GM19324 (cell line): ENCODE measurements around the gene PFKFB1.

ENCODE experiments used
- ATAC-seq: cut with Tn5 transposase; IDR thresholded peaks from one replicate; pipeline ENCODE4 v1.9.1; 2021; ENCODE audit warnings: mild to moderate bottlenecking, moderate library complexity; ENCODE audit not compliant: unreplicated experiment, low FRiP score

Gene PFKFB1

DNA sequence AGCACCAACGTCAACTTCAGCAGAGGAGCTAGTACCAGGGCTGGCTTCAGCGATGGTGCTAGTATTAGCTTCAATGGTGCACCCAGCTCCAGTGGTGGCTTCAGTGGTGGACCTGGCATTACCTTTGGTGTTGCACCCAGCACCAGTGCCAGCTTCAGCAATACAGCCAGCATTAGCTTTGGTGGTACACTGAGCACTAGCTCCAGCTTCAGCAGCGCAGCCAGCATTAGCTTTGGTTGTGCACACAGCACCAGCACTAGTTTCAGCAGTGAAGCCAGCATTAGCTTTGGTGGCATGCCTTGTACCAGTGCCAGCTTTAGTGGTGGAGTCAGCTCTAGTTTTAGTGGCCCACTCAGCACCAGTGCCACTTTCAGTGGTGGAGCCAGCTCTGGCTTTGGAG lies 65.1 kb downstream of the PFKFB1 start:
- ATAC-seq, result no peak

- ATAC-seq, result no peak
Measured at GRCh38 chrX:54926978-54927377, 67.0 kb downstream of the PFKFB1 start.

- no peak for ATAC-seq
Measured at GRCh38 chrX:54923376-54923775, 70.6 kb downstream of the PFKFB1 start.

GRCh38 chrX:54922547-54922946 lies 71.4 kb downstream of the PFKFB1 start:
- ATAC-seq, result no peak

GRCh38 chrX:54921427-54922021 lies 72.5 kb downstream of the PFKFB1 start:
- ATAC-seq, result no peak

DNA sequence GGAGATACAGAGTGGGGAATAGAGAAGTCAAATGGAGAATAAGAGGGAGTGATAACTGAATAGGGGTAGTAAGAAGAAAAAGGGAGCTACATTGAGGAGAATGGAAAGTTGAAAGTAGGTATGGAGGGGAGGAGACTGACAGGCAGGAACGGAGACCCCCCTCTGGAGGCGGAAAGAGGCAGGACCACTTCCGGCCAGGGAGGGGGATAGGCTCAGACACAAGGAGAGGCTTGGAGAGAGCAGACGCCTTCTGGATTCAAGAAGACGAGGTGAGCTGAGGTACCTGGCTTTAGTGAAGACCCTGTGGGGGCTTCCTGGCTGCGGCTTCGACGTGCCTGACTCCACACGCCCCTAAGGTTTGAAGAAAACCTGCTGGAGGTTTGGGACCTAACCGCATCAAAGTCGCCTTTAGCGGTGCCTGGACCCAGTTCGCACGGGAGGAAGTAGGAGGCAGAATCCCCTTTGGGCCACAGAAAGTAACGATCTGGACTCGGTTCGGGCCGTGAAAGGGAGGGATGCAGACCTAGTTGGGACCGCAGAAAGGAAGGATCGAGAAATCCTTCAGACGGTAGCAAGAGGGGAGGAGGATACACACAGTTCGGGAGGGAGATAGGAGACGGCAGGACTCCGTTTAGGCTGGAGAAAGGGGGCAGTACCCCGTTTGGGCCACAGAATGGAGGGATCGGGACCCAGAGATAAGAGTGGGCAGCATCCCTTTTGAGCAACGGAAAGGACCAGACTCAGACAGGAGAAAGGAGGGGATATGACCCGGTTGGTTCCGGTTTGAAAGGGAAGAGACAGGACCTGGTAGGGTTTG lies 73.2 kb downstream of the PFKFB1 start, which contains the start of gene TRO:
Gene TRO (plus strand): TSS at position 215 of the 817 bp plus-strand sequence. CDS start 1,423 bp downstream, outside the sequence.
- ATAC-seq, result no peak

- ATAC-seq, result no peak
Measured at GRCh38 chrX:54909941-54910340, 84.0 kb downstream of the PFKFB1 start.

DNA sequence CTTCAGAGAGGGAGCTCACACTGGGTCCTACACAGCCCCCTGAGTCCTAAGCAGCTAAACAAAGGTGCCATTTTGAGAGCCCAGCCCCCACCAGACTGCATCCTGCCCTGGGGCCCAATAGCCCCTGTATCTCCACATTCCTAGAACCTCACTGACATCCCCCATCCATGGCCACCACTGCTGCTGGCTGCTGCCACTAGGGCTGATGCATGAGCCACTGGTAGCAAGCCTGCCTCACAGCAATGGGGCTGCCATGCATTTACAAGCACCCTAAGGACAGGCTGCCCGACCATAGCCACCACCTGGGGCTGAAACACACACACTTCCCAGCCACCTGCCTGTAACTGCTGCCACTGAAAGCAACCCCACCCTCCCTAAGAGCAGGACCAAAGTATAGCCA lies 99.8 kb downstream of the PFKFB1 start:
- ATAC-seq, result no peak

GRCh38 chrX:54891573-54891972 lies 102.4 kb downstream of the PFKFB1 start:
- ATAC-seq, result no peak

GRCh38 chrX:54885740-54886139 lies 108.2 kb downstream of the PFKFB1 start:
- no peak for ATAC-seq
